SK-N-SH treated with all-trans-retinoic acid at 6 μM for 48 hours (cell line): ENCODE measurements around the gene KRT39.
A peak's percentile ranks its signal among the peaks of the same experiment; 100 is the strongest.

ENCODE experiments used
- ATAC-seq: fragments of 200-7000 bp; cut with Tn5 transposase; 3 replicates; pipeline ENCODE4 v1.9.1; 2020; ENCODE audit warnings: mild to moderate bottlenecking, moderate library complexity
- ARNTL ChIP-seq: fragments of 450-650 bp; formaldehyde crosslinking; IDR thresholded peaks from 2 replicates; pipeline ENCODE4 v1.5.0; 2020; ENCODE audit warnings: low read depth, mild to moderate bottlenecking, moderate library complexity, borderline replicate concordance
- BACH2 ChIP-seq: fragments of 250-450 bp; sonication (Bioruptor Pico); IDR thresholded peaks from 2 replicates; pipeline ENCODE4 v1.9.0; 2021; ENCODE audit warnings: mild to moderate bottlenecking, borderline replicate concordance
- CREB5 ChIP-seq: fragments of 250-450 bp; sonication (Bioruptor Pico); IDR thresholded peaks from 2 replicates; pipeline ENCODE4 v1.5.1; 2020; ENCODE audit warnings: low read depth, mild to moderate bottlenecking, moderate library complexity
- CSDC2 ChIP-seq: fragments of 250-450 bp; sonication (Bioruptor Pico); IDR thresholded peaks from 2 replicates; pipeline ENCODE4 v1.5.0; 2020; ENCODE audit warnings: mild to moderate bottlenecking, moderate library complexity
- CSRNP3 ChIP-seq: fragments of 250-450 bp; sonication (Bioruptor Pico); IDR thresholded peaks from 2 replicates; pipeline ENCODE4 v1.5.1; 2021; ENCODE audit warnings: mild to moderate bottlenecking, moderate library complexity
- GLIS3 ChIP-seq: fragments of 250-450 bp; sonication (Bioruptor Pico); IDR thresholded peaks from 2 replicates; pipeline ENCODE4 v1.5.0; 2020; ENCODE audit warnings: mild to moderate bottlenecking, moderate library complexity
- OSR1 ChIP-seq: fragments of 250-450 bp; sonication (Bioruptor Pico); IDR thresholded peaks from 2 replicates; pipeline ENCODE4 v1.8.0; 2022; ENCODE audit warnings: moderate library complexity, mild to moderate bottlenecking, inconsistent platforms
- POU6F1 ChIP-seq: fragments of 250-450 bp; sonication (Bioruptor Pico); IDR thresholded peaks from 2 replicates; pipeline ENCODE4 v1.8.0; 2021; ENCODE audit warnings: low read depth, mild to moderate bottlenecking, moderate library complexity, borderline replicate concordance
- PPARA ChIP-seq: fragments of 250-450 bp; sonication (Bioruptor Pico); IDR thresholded peaks from 2 replicates; pipeline ENCODE4 v1.5.0; 2020; ENCODE audit warnings: mild to moderate bottlenecking, borderline replicate concordance
- RARB ChIP-seq: fragments of 250-450 bp; sonication (Bioruptor Pico); IDR thresholded peaks from 2 replicates; pipeline ENCODE4 v1.8.0; 2021; ENCODE audit warnings: mild to moderate bottlenecking, moderate library complexity
- SNAI2 ChIP-seq: fragments of 250-450 bp; sonication (Bioruptor Pico); IDR thresholded peaks from 2 replicates; pipeline ENCODE4 v1.5.0; 2020; ENCODE audit warnings: mild to moderate bottlenecking, moderate library complexity
- TCF4 ChIP-seq: fragments of 250-450 bp; sonication (Bioruptor Pico); IDR thresholded peaks from 2 replicates; pipeline ENCODE4 v1.8.0; 2021; ENCODE audit warnings: mild to moderate bottlenecking, moderate library complexity, borderline replicate concordance
- TOX ChIP-seq: fragments of 250-450 bp; sonication (Bioruptor Pico); IDR thresholded peaks from 2 replicates; pipeline ENCODE4 v1.8.0; 2021; ENCODE audit warnings: mild to moderate bottlenecking, moderate library complexity, borderline replicate concordance
- ZC3H10 ChIP-seq: fragments of 250-450 bp; sonication (Bioruptor Pico); IDR thresholded peaks from 2 replicates; pipeline ENCODE4 v1.5.1; 2021; ENCODE audit warnings: mild to moderate bottlenecking, moderate library complexity
- ZFP3 ChIP-seq: fragments of 250-450 bp; sonication (Bioruptor Pico); IDR thresholded peaks from 2 replicates; pipeline ENCODE4 v1.5.0; 2020; ENCODE audit warnings: mild to moderate bottlenecking, moderate library complexity
- ZNF565 ChIP-seq: fragments of 450-650 bp; formaldehyde crosslinking; conservative IDR thresholded peaks from 2 replicates; pipeline ENCODE4 v1.5.0; 2020; ENCODE audit warnings: low read depth, mild to moderate bottlenecking, moderate library complexity
- ZNF70 ChIP-seq: fragments of 450-650 bp; formaldehyde crosslinking; IDR thresholded peaks from 2 replicates; pipeline ENCODE4 v1.5.0; 2020; ENCODE audit warnings: mild to moderate bottlenecking, moderate library complexity
- ZNF8 ChIP-seq: fragments of 450-650 bp; formaldehyde crosslinking; IDR thresholded peaks from 2 replicates; pipeline ENCODE4 v1.5.0; 2020; ENCODE audit warnings: mild to moderate bottlenecking, moderate library complexity
- TF ChIP-seq, protein P1 (sequence below): fragments of 250-450 bp; sonication (Bioruptor Pico); IDR thresholded peaks from 2 replicates; pipeline ENCODE4 v1.8.0; 2020; ENCODE audit warnings: mild to moderate bottlenecking, moderate library complexity, borderline replicate concordance
- TF ChIP-seq, protein P2 (sequence below): fragments of 250-450 bp; sonication (Bioruptor Pico); IDR thresholded peaks from 2 replicates; pipeline ENCODE4 v1.5.0; 2020; ENCODE audit warnings: mild to moderate bottlenecking, moderate library complexity

KRT39 gene

DNA sequence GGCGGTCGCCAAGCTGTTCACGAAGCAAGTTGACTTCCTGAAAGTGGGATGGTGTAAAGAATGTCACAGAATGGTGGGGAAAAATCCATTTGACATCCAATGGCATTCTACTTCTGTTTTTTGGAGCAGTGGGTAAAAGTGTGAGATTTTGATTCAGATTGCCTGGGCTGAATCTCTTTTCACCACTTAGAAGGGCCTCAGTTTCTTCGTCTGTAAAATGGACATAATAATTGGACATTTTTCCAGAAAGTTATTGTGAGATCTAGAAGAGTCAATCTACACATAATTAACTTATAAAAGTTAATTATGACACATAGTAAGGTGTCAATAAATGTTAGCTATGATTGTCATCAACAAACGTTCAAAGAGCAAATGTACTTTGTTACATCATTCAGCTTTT, 14.4 kb upstream of the KRT39 start:
- no peak for ATAC-seq
- TF ChIP-seq CSDC2 (CRISPR knock-in tag): no peak
- TF ChIP-seq, all 23 proteins: peak for 0

- TF ChIP-seq POU6F1 (CRISPR knock-in tag): no peak
- TF ChIP-seq CREB5 (CRISPR knock-in tag): no peak
- no peak for TF ChIP-seq TCF4
- TF ChIP-seq TOX (CRISPR knock-in tag): no peak
- no peak for TF ChIP-seq ZNF70 (CRISPR knock-in tag)
- no peak for TF ChIP-seq OSR1 (CRISPR knock-in tag)
- TF ChIP-seq CSRNP3: no peak
- ATAC-seq: peak; percentile 21
Observed at GRCh38 chr17:40980596-40980995, 13.8 kb upstream of the KRT39 start.

- TF ChIP-seq POU6F1 (CRISPR knock-in tag): no peak
- no peak for TF ChIP-seq CSDC2 (CRISPR knock-in tag)
- no peak for TF ChIP-seq PPARA (CRISPR knock-in tag)
- no peak for TF ChIP-seq ARNTL (CRISPR knock-in tag)
- TF ChIP-seq SNAI2 (CRISPR knock-in tag): no peak
- TF ChIP-seq, protein P1, sequence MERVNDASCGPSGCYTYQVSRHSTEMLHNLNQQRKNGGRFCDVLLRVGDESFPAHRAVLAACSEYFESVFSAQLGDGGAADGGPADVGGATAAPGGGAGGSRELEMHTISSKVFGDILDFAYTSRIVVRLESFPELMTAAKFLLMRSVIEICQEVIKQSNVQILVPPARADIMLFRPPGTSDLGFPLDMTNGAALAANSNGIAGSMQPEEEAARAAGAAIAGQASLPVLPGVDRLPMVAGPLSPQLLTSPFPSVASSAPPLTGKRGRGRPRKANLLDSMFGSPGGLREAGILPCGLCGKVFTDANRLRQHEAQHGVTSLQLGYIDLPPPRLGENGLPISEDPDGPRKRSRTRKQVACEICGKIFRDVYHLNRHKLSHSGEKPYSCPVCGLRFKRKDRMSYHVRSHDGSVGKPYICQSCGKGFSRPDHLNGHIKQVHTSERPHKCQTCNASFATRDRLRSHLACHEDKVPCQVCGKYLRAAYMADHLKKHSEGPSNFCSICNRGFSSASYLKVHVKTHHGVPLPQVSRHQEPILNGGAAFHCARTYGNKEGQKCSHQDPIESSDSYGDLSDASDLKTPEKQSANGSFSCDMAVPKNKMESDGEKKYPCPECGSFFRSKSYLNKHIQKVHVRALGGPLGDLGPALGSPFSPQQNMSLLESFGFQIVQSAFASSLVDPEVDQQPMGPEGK (CRISPR knock-in tag): no peak
- no peak for TF ChIP-seq ZFP3 (CRISPR knock-in tag)
- TF ChIP-seq TOX (CRISPR knock-in tag): no peak
- TF ChIP-seq ZC3H10 (CRISPR knock-in tag): no peak
- no peak for TF ChIP-seq ZNF8 (CRISPR knock-in tag)
- no peak for ATAC-seq
Observed at GRCh38 chr17:40980117-40980516, 13.4 kb upstream of the KRT39 start.

- TF ChIP-seq BACH2 (CRISPR knock-in tag): no peak
- no peak for TF ChIP-seq ZNF70 (CRISPR knock-in tag)
- TF ChIP-seq, protein P2, sequence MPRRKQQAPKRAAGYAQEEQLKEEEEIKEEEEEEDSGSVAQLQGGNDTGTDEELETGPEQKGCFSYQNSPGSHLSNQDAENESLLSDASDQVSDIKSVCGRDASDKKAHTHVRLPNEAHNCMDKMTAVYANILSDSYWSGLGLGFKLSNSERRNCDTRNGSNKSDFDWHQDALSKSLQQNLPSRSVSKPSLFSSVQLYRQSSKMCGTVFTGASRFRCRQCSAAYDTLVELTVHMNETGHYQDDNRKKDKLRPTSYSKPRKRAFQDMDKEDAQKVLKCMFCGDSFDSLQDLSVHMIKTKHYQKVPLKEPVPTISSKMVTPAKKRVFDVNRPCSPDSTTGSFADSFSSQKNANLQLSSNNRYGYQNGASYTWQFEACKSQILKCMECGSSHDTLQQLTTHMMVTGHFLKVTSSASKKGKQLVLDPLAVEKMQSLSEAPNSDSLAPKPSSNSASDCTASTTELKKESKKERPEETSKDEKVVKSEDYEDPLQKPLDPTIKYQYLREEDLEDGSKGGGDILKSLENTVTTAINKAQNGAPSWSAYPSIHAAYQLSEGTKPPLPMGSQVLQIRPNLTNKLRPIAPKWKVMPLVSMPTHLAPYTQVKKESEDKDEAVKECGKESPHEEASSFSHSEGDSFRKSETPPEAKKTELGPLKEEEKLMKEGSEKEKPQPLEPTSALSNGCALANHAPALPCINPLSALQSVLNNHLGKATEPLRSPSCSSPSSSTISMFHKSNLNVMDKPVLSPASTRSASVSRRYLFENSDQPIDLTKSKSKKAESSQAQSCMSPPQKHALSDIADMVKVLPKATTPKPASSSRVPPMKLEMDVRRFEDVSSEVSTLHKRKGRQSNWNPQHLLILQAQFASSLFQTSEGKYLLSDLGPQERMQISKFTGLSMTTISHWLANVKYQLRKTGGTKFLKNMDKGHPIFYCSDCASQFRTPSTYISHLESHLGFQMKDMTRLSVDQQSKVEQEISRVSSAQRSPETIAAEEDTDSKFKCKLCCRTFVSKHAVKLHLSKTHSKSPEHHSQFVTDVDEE (CRISPR knock-in tag): no peak
- TF ChIP-seq ZNF8 (CRISPR knock-in tag): no peak
- no peak for TF ChIP-seq ZC3H10 (CRISPR knock-in tag)
- TF ChIP-seq ZNF565: no peak
- TF ChIP-seq PPARA (CRISPR knock-in tag): no peak
- TF ChIP-seq CREB5 (CRISPR knock-in tag): no peak
- no peak for TF ChIP-seq RARB (CRISPR knock-in tag)
- no peak for TF ChIP-seq ARNTL (CRISPR knock-in tag)
- no peak for TF ChIP-seq GLIS3 (CRISPR knock-in tag)
- TF ChIP-seq POU6F1 (CRISPR knock-in tag): no peak
- no peak for TF ChIP-seq TOX (CRISPR knock-in tag)
- TF ChIP-seq TCF4: no peak
- ATAC-seq: no peak
Observed at GRCh38 chr17:40978575-40979151, 11.9 kb upstream of the KRT39 start.
